GM08714 (cell line): ENCODE results near the gene SYT15.

Experiments
- H3K4me3 ChIP-seq: fragments of 200-500 bp; sonication (Bioruptor generic); 2 replicates; pipeline ENCODE4 v1.5.1; 2014; ENCODE audit warnings: mild to moderate bottlenecking, low read length, inconsistent platforms
- ZNF274 ChIP-seq: IDR thresholded peaks from 2 replicates; pipeline ENCODE4 v1.6.1; 2012; ENCODE audit warnings: mild to moderate bottlenecking, low read depth, low read length

SYT15 gene

DNA sequence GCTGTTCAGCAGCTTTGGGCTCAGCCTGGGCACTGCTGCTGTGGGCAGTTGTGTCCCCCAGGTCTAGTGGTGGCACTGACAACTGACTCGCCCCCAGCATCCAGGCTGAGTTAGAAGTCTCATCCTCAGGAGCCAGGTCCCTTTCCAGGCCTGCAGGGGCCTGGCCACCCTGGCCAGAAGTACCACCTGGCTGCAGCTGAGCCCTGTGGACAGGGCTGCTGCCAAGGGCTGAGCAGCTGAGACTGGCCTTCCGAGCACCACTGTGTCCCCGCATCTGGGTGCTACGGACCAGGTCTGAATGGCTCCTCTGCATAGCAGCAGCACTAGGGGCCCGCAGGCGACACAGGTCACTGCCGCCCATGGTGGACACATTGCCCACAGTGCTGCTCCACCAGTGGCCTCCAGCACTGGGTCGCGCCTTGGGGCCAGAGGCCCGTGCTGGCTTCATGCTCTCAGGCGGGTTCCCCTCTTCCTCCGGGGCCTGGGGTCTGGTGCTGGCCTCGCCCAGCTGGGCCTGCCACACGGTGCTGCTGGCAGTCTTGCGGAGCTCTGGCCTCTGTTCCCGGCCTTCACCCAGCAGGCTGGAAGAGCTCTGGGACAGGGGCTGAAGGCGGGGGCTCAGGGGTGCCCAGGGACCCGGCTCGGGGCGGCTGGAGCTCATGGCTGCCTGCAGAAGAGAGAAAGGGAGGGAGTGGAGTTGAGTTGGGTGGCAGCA, 28.7 kb upstream of the SYT15 start:
- H3K4me3 ChIP-seq: no peak overlapping the region

DNA sequence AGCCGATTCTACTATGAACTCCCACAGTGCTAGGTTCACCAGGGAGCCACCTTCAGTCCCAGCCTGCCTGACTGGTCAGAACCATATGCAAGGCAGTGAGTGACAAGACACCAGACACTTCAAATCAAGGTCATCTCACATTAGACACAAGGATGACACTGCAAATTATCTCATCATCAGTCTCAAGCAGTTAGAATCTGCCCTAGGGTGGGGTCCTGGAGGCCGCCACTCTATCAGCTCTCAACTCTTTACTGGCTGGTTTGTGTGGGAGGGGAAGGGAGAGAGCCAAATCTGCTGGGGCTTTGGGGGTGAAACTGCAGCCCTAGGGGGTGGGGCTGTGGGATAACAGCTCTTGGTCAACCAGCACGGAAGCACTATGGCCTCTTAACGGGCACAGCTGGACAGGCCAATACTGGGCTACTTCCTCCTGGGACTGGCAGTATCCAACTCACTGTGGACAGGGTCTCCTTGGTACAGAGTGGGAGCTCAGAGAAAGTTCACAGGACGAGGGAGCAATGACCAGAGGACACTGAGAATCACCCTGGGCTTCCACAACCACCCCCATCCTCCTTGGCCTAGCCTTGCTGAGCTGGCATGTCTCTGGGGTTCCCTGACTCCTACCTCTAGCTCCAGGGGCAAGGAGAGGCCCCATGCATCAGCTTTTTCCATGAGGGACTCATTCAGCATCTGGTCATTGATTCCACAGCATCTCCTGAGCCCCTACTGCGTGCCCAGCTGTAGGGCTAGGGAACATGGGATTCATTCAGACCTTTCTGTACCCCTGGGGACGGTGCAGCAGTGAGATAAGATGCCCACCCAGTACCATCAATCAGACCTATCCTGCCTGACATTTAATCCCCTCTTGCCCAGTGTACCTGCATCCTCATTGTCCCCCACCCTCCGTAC, 27.9 kb upstream of the SYT15 start:
- no peak overlapping the region for H3K4me3 ChIP-seq
- TF ChIP-seq ZNF274: no peak

More for the DNA sequence above, 28.7 kb upstream of the SYT15 start:
- TF ChIP-seq ZNF274: no peak

DNA sequence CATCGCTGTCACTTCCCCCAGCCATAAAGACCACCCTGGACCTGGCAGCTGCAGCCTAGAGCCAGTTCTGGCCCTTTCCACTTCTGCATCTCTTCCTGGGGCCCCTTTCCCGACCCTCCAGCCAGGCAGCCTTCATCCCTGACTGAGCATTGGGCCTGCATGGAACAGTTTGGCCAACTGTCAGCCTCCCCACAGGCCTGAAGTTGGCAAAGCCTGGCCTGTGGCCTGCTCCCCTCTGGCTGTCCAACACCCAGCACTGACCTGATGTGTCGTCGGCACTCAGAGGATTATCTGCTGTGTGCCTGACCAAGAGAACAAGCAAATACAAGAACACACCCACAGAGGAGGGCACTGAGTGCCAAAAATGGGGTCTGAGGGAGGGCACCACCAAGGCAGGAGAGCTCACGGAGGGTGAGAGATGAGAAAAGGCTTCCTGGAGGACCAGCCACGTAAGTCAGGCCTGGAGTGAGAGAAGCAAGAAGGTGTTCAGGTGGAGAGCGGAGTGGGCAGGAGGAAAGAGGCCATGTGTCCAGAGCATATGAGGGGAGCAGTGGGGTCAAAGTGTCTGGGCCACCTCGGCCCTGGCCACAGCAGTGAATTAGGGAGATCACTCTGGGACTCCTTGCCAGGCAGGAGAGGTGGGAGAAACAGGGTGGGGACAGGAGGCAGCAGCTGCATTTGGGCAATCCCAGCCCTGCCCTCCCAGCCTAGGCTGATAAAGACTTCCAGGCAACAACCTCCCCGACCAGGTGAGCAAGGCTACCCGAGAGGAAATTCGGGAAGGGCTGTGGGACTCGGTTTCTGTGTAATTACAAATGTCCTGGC, 27.0 kb upstream of the SYT15 start:
- TF ChIP-seq ZNF274: no peak
- no peak overlapping the region for H3K4me3 ChIP-seq

DNA sequence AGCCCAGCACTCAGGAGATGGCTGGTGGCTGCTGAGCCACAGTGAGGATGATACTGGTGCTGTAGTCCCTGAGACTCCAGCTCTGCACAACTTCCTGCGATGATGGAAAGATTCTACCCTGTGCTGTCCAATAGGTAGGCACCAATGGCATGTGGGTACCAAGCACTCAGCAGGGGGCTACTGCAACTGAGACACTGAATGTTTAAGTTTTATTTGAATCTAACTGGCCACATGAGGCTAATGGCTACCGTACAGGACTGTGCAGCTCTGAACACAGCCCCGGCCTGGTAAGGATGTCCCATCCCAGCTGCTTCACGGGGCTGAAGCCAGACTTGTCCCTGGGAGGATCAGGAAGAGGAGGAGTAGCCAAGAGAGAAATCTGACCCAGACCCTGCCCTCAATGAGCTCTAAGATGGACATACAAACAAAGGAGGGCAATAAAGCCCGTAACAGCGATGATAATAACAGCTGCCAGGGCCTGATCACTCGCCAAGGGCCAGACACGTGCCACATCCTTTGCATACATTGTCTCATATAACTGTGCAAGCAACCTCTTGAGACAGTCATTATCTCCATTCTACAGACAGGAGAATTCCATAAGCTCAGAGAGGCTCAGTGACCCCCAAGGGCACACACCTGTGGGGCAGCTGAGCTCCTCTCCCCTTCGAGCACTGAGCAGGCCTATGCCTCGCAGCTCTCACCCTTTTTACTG, 26.2 kb upstream of the SYT15 start:
- H3K4me3 ChIP-seq: no peak overlapping the region
- TF ChIP-seq ZNF274: no peak

DNA sequence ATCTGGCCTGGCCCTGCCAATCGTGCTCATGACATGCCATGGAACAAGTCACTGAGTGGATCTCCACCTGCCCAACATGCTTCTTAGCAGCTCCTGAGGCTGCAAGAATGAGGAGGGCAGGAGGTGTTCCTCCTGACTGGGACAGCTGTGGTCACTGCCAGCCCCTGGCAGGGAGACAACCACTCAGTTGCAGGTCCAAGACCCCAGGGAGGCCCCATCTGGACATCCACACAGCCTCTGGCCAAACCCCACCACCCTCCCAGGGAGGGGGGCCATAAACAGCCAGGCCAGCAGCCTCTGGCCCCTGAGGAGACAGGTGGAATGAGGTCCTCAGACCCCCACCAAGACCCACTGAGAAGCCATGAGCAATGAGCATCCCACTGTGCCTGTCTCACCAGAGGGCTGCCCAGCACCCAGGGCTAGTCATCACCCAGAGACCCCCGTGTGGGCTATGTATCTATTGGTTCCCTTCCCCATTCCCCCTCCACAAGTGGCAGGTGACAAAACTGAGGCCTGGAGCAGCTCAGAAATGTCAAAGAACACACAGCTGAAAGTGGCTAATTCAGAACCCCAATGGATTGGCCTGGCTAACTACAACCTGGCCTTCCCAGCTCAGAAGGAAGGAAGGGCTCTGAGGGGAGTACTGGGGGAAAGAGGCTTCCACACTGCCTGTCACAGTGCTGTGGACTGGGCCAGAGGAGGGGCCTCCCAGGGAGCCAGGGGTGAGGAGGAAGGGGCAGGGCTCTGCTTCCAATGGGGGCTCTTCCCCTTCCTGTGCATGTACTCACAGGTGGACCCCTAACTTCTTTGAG, 25.5 kb upstream of the SYT15 start:
- H3K4me3 ChIP-seq: no peak overlapping the region
- no peak for TF ChIP-seq ZNF274

DNA sequence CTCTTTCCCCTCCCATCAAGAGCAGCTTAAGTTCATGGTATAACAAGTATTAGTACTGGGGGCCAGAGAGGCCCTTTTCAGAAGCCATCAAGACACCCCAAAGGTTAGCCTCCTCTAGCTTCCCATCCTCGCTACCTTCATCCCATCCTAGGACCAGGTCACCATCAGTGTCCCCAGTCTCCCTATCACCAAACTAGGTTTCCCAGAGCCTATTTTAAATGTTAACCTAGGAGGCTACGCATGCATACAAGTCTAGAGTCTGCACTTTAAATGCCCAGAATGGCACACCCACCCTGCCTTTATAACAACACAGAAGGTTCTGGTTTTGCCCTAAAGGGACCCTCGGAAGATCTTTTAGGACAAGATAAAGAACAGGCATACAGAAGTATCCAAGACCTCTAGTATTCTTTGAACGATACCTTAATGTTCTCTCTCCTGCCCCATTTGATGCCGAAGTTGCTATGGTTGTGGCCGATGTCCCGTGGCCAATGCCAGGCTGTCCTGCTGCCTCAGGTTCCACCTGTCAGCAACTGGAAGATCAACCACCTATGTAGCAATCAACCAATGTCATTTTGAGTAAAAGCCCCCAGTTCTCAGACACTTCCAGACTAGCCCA, 24.7 kb upstream of the SYT15 start:
- TF ChIP-seq ZNF274: no peak
- H3K4me3 ChIP-seq: no peak overlapping the region

DNA sequence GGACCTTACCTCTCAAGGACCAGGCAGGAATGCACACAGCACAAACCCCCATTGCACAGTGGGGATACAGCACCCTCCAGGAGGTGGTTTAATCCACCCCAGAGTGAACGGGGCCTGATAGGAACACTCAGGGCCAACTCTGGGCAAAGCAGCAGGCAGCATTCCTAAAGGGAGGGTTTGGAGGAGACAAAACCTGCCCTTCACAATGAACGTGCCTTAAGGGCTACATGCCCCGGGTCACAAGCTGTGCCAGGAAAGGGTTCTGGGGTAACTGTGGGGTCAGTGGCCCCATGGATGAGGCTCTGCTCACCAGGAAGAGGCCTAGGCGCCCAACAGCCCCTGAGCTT, 23.6 kb upstream of the SYT15 start:
- H3K4me3 ChIP-seq: no peak overlapping the region
- TF ChIP-seq ZNF274: no peak

DNA sequence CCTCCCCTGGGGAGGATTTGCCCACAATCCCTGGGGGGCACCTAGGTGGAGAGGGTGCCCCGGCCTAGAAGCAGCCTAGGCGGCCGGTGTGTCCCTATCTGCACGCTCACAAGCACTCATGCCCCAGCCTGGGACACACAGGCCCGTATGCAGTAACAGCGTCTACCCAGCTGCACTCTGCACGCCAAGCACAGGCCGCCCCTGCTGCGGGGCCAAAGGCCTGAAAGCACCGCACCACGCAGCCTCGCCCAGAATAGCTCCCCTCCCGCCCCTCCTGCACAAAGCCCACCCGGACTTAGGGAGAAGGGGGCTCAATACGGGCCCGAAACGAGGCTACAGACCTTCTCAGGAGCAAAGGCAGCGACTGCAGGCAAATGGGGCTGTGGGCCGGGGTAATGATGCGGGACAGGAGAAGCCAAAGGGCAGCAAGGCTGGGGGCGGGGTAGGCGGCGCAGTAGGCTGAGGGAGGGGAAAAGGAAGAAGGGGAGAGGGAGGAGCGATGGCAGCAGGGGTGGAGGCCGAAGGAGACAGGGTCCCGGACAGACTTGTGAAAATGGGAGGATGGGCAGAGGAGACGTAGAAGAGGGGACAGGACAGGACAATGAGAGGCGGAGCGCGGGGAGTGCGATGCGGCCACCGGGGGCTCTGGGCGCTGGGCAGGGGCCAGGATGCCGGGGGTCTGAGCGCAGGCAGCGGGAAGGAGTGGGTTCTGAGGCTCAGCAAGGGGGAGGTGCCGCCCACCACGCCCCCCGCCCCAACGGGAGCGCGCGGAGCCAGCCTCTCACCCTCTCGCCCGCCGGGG, 23.0 kb upstream of the SYT15 start:
- no peak overlapping the region for H3K4me3 ChIP-seq
- TF ChIP-seq ZNF274: no peak

DNA sequence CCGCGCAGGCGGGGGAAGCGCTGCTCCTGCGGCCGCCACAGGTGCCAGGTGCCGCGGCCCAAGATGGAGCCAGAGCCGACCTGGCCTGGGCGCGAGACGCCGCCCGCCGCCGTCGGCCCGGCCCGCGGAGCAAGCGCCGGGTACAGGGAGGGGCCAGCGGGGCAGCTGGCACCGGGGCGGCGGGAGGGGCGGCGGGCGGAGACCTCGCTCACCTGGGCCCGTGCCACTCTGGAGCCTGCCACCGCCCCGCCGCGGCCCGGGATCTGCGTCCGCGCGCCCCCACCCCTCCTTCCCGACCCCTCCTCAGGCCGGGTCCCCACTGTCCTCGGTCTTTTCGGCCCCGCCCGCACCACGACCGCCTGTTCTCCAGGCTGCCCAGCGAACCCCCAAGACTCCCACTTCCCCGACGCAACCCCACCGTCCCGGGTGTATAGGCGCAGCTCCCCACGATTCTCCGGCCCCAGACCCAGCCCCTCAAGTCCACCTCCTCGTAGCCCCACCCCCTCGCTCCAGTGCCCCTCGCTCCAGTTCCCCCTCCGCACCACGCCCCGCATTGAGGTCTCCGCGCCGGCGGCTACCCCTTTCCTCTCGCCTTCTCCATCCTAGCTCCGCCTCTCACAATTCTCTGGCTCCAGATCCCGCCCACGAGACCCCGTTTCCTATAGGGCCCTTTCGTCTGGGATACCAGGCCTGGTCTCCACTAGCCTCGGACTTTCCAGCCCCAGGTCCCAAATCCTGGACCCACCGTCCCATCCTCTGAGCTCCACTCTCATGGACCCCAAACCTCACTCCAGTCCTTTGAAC, 22.2 kb upstream of the SYT15 start, which contains the start of gene GPRIN2:
GPRIN2 (minus strand) TSS at position 144 of the 804 bp plus-strand sequence. CDS start 5,922 bp downstream, outside the sequence.
- TF ChIP-seq ZNF274: no peak
- H3K4me3 ChIP-seq: no peak within 1 kb of the TSS

DNA sequence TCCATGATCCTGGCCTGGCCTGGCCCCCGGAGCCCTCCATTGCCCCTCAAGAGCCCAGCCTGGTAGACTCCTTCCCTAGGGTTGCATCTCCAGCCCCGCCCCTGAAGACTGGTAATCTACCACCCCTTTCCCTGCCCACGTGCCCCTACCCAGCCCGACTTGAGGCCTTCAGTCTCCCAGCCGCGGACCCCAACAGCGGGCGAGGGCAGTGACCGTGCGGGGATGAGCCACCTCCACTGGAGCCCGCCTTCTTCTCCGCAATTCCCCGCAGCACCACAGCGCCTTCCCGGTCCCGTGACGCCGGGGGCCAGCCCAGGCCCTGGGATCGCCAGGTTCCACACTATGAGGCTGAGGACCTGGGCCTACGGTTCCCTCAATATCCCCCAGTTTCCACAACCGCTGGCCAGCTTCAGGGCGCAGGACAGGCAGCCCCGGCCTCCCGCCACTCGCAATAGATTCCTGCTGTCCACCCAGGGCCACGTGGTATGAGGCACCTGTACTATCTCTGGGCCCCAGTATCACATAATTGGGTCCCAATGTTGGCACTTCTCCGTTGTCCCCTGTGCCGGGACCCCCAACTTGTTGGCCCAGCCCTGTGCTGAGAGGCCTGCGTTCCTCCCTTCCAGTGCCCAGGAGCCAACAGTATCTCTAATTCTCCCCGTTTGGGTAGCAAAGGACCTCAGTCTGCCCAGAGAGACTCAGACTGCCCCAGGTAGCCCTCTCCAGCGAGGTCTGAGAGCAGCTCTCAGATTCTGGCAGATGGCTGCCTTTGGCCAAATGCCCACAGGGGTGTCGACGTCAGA, 21.4 kb upstream of the SYT15 start:
- no peak overlapping the region for H3K4me3 ChIP-seq
- TF ChIP-seq ZNF274: no peak
